GM23338 (cell line): Measurements from ENCODE around the gene NT5C. TPM values are rescaled to one million over a fixed set of nuclear protein-coding genes. Genes with fewer than 3 reads are reported as not detected.
"Not testable (repeated sequence)": the region's sequence is repeated elsewhere in the genome, so short reads cannot be mapped to it uniquely, and the experiment has no call there.

ENCODE experiments used
- ATAC-seq: fragments of 200-7000 bp; cut with Tn5 transposase; 3 replicates; pipeline ENCODE4 v1.9.1; 2020
- DNase-seq: peaks from one replicate; pipeline ENCODE4 v3.0.0-alpha.2; 2015; ENCODE audit warnings: low spot score
- H2AFZ ChIP-seq: fragments of 200-600 bp; sonication (generic); 2 replicates; pipeline ENCODE4 v1.8.0; 2016; ENCODE audit warnings: antibody characterized with exemption, mild to moderate bottlenecking, moderate library complexity
- H3F3A ChIP-seq: fragments of 200-600 bp; sonication (generic); replicated peaks from 2 replicates; pipeline ENCODE4 v1.8.0; 2017; ENCODE audit warnings: antibody characterized with exemption, mixed run types, low read depth
- H3K27ac ChIP-seq: fragments of 200-600 bp; sonication (generic); 2 replicates; pipeline ENCODE4 v1.6.1; 2016; ENCODE audit warnings: low read depth
- H3K27me3 ChIP-seq: fragments of 200-600 bp; sonication (generic); 2 replicates; pipeline ENCODE4 v1.8.0; 2016; ENCODE audit warnings: mild to moderate bottlenecking, mixed run types, moderate library complexity; ENCODE audit not compliant: insufficient read depth
- H3K36me3 ChIP-seq: fragments of 200-600 bp; sonication (generic); 2 replicates; pipeline ENCODE4 v1.8.0; 2016; ENCODE audit warnings: mild to moderate bottlenecking; ENCODE audit not compliant: insufficient read depth
- H3K4me1 ChIP-seq: fragments of 200-600 bp; sonication (generic); 2 replicates; pipeline ENCODE4 v1.8.0; 2016; ENCODE audit warnings: mild to moderate bottlenecking, moderate library complexity; ENCODE audit not compliant: insufficient read depth
- H3K4me2 ChIP-seq: fragments of 200-600 bp; sonication (generic); 2 replicates; pipeline ENCODE4 v1.7.1; 2017; ENCODE audit warnings: mixed run types
- H3K4me3 ChIP-seq: fragments of 200-600 bp; sonication (generic); 2 replicates; pipeline ENCODE4 v1.6.1; 2016; ENCODE audit warnings: mixed run types
- H3K79me2 ChIP-seq: fragments of 200-600 bp; sonication (generic); replicated peaks from 2 replicates; pipeline ENCODE4 v1.8.0; 2017; ENCODE audit warnings: mild to moderate bottlenecking; ENCODE audit not compliant: insufficient read depth
- H3K9me2 ChIP-seq: fragments of 200-600 bp; sonication (generic); 2 replicates; pipeline ENCODE4 v1.8.0; 2017; ENCODE audit not compliant: insufficient read depth
- H4K20me1 ChIP-seq: fragments of 200-600 bp; sonication (generic); replicated peaks from 2 replicates; pipeline ENCODE4 v1.8.0; 2017; ENCODE audit warnings: mild to moderate bottlenecking; ENCODE audit not compliant: insufficient read depth
- H3K27ac Mint-ChIP-seq: 2 replicates; pipeline ENCODE4 v1.8.0; 2020; ENCODE audit warnings: inconsistent platforms, mild to moderate bottlenecking, moderate library complexity, mixed read lengths
- H3K27me3 Mint-ChIP-seq: 3 replicates; pipeline ENCODE4 v1.8.0; 2022; ENCODE audit warnings: low read depth, mild to moderate bottlenecking, moderate library complexity, mixed read lengths, inconsistent platforms; ENCODE audit not compliant: insufficient read depth, poor library complexity
- H3K36me3 Mint-ChIP-seq: 3 replicates; pipeline ENCODE4 v1.8.0; 2021; ENCODE audit warnings: low read depth, mild to moderate bottlenecking, inconsistent platforms, moderate library complexity, mixed read lengths
- H3K4me1 Mint-ChIP-seq: 3 replicates; pipeline ENCODE4 v1.8.0; 2020; ENCODE audit warnings: mild to moderate bottlenecking, inconsistent platforms, mixed read lengths
- H3K4me3 Mint-ChIP-seq: 3 replicates; pipeline ENCODE4 v1.8.0; 2021; ENCODE audit warnings: moderate library complexity, mild to moderate bottlenecking, inconsistent platforms, mixed read lengths
- H3K9me3 Mint-ChIP-seq: 3 replicates; pipeline ENCODE4 v1.8.0; 2020; ENCODE audit warnings: moderate library complexity, mild to moderate bottlenecking, inconsistent platforms, mixed read lengths
- CREB1 ChIP-seq: fragments of 250-450 bp; sonication (Bioruptor Pico); IDR thresholded peaks from 2 replicates; pipeline ENCODE4 v1.5.0; 2020; ENCODE audit warnings: low read depth, mild to moderate bottlenecking, moderate library complexity
- ETS1 ChIP-seq: IDR thresholded peaks from 2 replicates; pipeline ENCODE4 v1.6.1; 2016; ENCODE audit warnings: antibody characterized with exemption
- EZH2 ChIP-seq: fragments of 200-600 bp; sonication (generic); IDR thresholded peaks from one replicate; pipeline ENCODE4 v1.8.0; 2017; ENCODE audit warnings: antibody characterized with exemption, mild to moderate bottlenecking, low read depth; ENCODE audit not compliant: unreplicated experiment
- JUNB ChIP-seq: IDR thresholded peaks from one replicate; pipeline ENCODE4 v1.6.1; 2016; ENCODE audit warnings: antibody characterized with exemption; ENCODE audit not compliant: unreplicated experiment
- NANOG ChIP-seq: IDR thresholded peaks from 2 replicates; pipeline ENCODE4 v1.6.1; 2016; ENCODE audit warnings: antibody characterized with exemption, borderline replicate concordance
- POLR2AphosphoS5 ChIP-seq: IDR thresholded peaks from 2 replicates; pipeline ENCODE4 v1.6.1; 2016; ENCODE audit warnings: antibody characterized with exemption, low read depth
- ZNF114 ChIP-seq: fragments of 250-450 bp; sonication (Bioruptor Pico); IDR thresholded peaks from 2 replicates; pipeline ENCODE4 v1.5.0; 2020; ENCODE audit warnings: mild to moderate bottlenecking, moderate library complexity
- ZNF331 ChIP-seq: fragments of 250-450 bp; sonication (Bioruptor Pico); IDR thresholded peaks from 2 replicates; pipeline ENCODE4 v1.5.0; 2020; ENCODE audit warnings: low read depth, mild to moderate bottlenecking, moderate library complexity
- ZNF462 ChIP-seq: fragments of 250-450 bp; sonication (Bioruptor Pico); IDR thresholded peaks from 2 replicates; pipeline ENCODE4 v1.5.0; 2020; ENCODE audit warnings: mild to moderate bottlenecking, moderate library complexity
- polyA plus RNA-seq: library from polyadenylated mRNA; unstranded; fragments of >200 nt; fragmentation: Nextera tagmentation; extraction: Ambion mirVana; gene quantifications from 2 replicates; pipeline ENCODE4 v1.2.1, GENCODE V29; 2016
- total RNA-seq: library from RNA; depleted of rRNA; stranded (reverse); fragments of >200 nt; shearing (Covaris generic); gene quantifications from 2 replicates; pipeline ENCODE4 v1.2.3, GENCODE V29; 2014
- TF ChIP-seq, protein P1 (sequence below), 2 experiments: fragments of 200-600 bp in 1 of 2; sonication (generic) in 1 of 2; conservative IDR thresholded peaks; 2 replicates each; pipeline versions ENCODE4 v1.5.1 to v1.6.1; 2016 to 2017; ENCODE audit warnings: antibody characterized with exemption in 2 of 2, low read depth in 2 of 2, mild to moderate bottlenecking in 2 of 2, moderate library complexity in 1 of 2

The NT5C gene
- total and polyA plus RNA-seq, 2 experiments from 2014 or later: 91.7 to 120 TPM

- not testable (repeated sequence) for H3K9me2 ChIP-seq, ATAC-seq, DNase-seq, H3K27me3 ChIP-seq, H3K4me3 ChIP-seq, H2AFZ ChIP-seq, H3K4me1 Mint-ChIP-seq, H3K4me3 Mint-ChIP-seq, H3K9me3 Mint-ChIP-seq, H3K79me2 ChIP-seq, H3K4me2 ChIP-seq
- Mint-ChIP-seq H3K27ac (peak overlapping the region; percentile 82), H3K27me3 (peaks cover 30% of the 10 kb centered on the region), H3K36me3 (peaks cover 57% of the 10 kb centered on the region)
- Histone ChIP-seq H4K20me1 (peaks cover 31% of the 10 kb centered on the region), H3K36me3 (peaks cover 19% of the 10 kb centered on the region), H3F3A (peaks cover 77% of the 10 kb centered on the region), H3K4me1 (peaks cover 14% of the 10 kb centered on the region), H3K27ac (peak overlapping the region; percentile 92)
- TF ChIP-seq POLR2AphosphoS5: 0 out of 2 replicates have a peak, but pooled peaks have one; percentile 17
These were observed 2.2 kb upstream of the NT5C start for GRCh38 chr17:75133607-75134347.

GRCh38 chr17:75133001-75133400 is 1.5 kb upstream of the NT5C start:
- peaks cover 73% of the 10 kb centered on the region for H3F3A ChIP-seq
- Mint-ChIP-seq H3K4me3 (peak overlapping the region; percentile 91; the same call in 1 of the 3 replicates), H3K4me1 (peaks cover 10% of the 10 kb centered on the region), H3K27ac (no peak overlapping the region), H3K36me3 (peaks cover 52% of the 10 kb centered on the region), H3K9me3 (no peaks in the 10 kb centered on the region), H3K27me3 (peaks cover 30% of the 10 kb centered on the region)
- H3K36me3 ChIP-seq: peaks cover 14% of the 10 kb centered on the region
- H3K4me1 ChIP-seq: peaks cover 14% of the 10 kb centered on the region
- DNase-seq: no peak
- H3K27me3 ChIP-seq: no peaks in the 10 kb centered on the region
- peaks cover 23% of the 10 kb centered on the region; the same call in 1 of the 2 replicates for H4K20me1 ChIP-seq
- H2AFZ ChIP-seq: no peak overlapping the region
- peaks cover 7% of the 10 kb centered on the region for H3K79me2 ChIP-seq
- no peak overlapping the region for H3K4me3 ChIP-seq
- no peaks in the 10 kb centered on the region for H3K9me2 ChIP-seq
- no peak overlapping the region for H3K4me2 ChIP-seq
- peak overlapping the region; percentile 92 for H3K27ac ChIP-seq
- no peak for ATAC-seq
- TF ChIP-seq, protein P1, sequence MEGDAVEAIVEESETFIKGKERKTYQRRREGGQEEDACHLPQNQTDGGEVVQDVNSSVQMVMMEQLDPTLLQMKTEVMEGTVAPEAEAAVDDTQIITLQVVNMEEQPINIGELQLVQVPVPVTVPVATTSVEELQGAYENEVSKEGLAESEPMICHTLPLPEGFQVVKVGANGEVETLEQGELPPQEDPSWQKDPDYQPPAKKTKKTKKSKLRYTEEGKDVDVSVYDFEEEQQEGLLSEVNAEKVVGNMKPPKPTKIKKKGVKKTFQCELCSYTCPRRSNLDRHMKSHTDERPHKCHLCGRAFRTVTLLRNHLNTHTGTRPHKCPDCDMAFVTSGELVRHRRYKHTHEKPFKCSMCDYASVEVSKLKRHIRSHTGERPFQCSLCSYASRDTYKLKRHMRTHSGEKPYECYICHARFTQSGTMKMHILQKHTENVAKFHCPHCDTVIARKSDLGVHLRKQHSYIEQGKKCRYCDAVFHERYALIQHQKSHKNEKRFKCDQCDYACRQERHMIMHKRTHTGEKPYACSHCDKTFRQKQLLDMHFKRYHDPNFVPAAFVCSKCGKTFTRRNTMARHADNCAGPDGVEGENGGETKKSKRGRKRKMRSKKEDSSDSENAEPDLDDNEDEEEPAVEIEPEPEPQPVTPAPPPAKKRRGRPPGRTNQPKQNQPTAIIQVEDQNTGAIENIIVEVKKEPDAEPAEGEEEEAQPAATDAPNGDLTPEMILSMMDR (conservative IDR thresholded peaks at IDR 0.05; ENCODE audit: low read depth in 2 of 2): no peak
- TF ChIP-seq CREB1 (CRISPR knock-in tag): no peak
- TF ChIP-seq ETS1: no peak
- TF ChIP-seq POLR2AphosphoS5: no peak
- TF ChIP-seq ZNF331 (CRISPR knock-in tag): no peak
- TF ChIP-seq ZNF114 (CRISPR knock-in tag): no peak
- TF ChIP-seq NANOG: no peak
- TF ChIP-seq ZNF462: no peak
- no peak for TF ChIP-seq EZH2
- no peak for TF ChIP-seq JUNB
